Left cardiac atrium (tissue), 4 donors: ENCODE results near the gene GET3. TPM values are rescaled to one million over a fixed set of nuclear protein-coding genes. Genes with fewer than 3 reads are reported as not detected.

Experiments used
- ATAC-seq, 2 donors: fragments of 200-7000 bp; cut with Tn5 transposase; one replicate each; pipeline ENCODE4 v1.9.1; 2020; ENCODE audit warnings: mild to moderate bottlenecking in 2 of 2, moderate library complexity in 2 of 2
- DNase-seq: peaks from one replicate; pipeline ENCODE4 v3.0.0-alpha.2; 2020
- intact Hi-C, 2 donors: fragments of 100-400 bp; cut with DNase I; formaldehyde crosslinking; loops; one replicate each; pipeline versions ENCODE4 v1.14.1 to v1.15.1; 2022 to 2023
- total RNA-seq, 2 donors: library from RNA; stranded (reverse); fragmentation: NEBNext Ultra II Directional; extraction: Animal tissue kit (Norgen Biotek cat#: 25700); gene quantifications; one replicate each; pipeline ENCODE4 v1.2.1, GENCODE V29; 2021
- donor health status: DM: no; HTN: yes; CAD: no.
- donor health status: DM: no; HTN: yes; CAD: no; lungs with severe emphysema.
- donor health status: DM: yes; HTN: yes; CAD: no.
- donor health status: Dilated cardiomyopathy.

GET3 gene
- total RNA-seq, 2 donors from 2014 or later, result 51.2 to 52.5 TPM

DNA sequence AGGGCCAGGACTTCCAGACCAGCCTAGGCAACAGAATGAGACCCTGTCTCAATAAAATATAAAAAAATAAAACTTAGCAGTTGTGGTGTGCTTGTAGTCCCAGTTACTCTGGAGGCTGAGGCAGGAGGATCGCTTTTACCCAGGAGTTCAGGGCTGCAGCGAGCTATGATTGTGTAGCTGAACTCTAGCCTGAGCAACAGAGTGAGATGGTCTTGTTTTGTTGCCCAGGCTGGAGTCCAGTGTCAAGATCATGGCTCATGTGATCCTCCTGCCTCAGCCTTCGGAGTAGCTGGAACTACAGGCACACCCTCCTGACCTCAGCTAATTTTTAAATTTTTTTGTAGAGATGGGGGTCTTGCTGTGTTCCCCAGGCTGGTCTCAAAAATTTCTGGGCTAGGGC lies 49.7 kb downstream of the GET3 start:
- ATAC-seq (no peak), DNase-seq (no peak)
- intact Hi-C loops, result no loop called here

DNA sequence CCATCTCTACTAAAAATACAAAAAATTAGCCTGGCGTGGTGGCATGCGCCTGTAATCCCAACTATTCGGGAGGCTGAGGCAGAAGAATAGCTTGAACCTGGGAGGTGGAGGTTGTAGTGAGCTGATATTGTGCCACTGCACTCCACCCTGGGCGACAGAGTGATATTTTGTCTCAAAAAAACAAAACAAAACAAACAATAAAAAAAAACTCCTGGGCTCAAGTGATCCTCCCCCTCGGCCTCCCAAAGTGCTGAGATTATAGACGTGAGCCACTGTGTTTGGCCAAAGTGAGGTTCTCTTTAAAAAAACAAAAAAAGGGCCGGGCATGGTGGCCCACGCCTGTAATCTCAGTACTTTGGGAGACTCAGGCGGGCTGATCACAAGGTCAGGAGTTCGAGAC lies 50.2 kb downstream of the GET3 start:
- intact Hi-C loops, result no loop called here
- no peak for DNase-seq
- ATAC-seq, result no peak

GRCh38 chr19:12788042-12788681 lies 50.9 kb downstream of the GET3 start:
- ATAC-seq (no peak), DNase-seq (no peak)
- intact Hi-C loops, result no loop called here

DNA sequence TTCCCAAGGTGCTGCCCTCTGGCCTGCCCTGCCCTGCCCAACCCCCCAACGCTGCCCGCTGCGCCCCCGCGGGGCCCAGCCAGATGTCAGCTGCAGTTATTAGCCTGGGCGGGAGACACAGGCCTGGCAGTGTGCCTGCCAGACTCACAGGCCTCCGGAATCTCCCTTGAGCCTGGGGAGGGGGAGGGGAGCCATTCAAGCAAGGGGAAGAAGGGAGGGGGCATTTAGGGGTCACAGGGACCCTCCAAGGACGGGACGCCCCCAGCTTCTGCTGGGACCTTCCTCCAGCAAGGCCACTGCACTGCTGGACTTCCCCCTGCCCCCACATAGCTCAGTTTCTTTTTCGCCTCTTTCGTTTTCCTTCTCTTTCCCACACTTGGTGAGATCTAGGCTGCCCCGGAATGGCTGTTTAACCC lies 51.4 kb downstream of the GET3 start:
- DNase-seq (peak; percentile 92), ATAC-seq (no peak)
- intact Hi-C loops, result no loop called here

- DNase-seq, result no peak
- intact Hi-C loops, result no loop called here
These were observed 52.0 kb downstream of the GET3 start for GRCh38 chr19:12789098-12789903.

GRCh38 chr19:12789904-12790619 lies 52.8 kb downstream of the GET3 start:
- intact Hi-C loops, result no loop called here

More at GRCh38 chr19:12789098-12789903, 52.0 kb downstream of the GET3 start:
- ATAC-seq, result no peak

GRCh38 chr19:12790628-12791344 lies 53.5 kb downstream of the GET3 start:
- ATAC-seq (no peak), DNase-seq (no peak)
- intact Hi-C loops, result no loop called here

More at GRCh38 chr19:12789904-12790619, 52.8 kb downstream of the GET3 start:
- DNase-seq (peak; percentile 98), ATAC-seq (peak; percentile 48 to 50)

DNA sequence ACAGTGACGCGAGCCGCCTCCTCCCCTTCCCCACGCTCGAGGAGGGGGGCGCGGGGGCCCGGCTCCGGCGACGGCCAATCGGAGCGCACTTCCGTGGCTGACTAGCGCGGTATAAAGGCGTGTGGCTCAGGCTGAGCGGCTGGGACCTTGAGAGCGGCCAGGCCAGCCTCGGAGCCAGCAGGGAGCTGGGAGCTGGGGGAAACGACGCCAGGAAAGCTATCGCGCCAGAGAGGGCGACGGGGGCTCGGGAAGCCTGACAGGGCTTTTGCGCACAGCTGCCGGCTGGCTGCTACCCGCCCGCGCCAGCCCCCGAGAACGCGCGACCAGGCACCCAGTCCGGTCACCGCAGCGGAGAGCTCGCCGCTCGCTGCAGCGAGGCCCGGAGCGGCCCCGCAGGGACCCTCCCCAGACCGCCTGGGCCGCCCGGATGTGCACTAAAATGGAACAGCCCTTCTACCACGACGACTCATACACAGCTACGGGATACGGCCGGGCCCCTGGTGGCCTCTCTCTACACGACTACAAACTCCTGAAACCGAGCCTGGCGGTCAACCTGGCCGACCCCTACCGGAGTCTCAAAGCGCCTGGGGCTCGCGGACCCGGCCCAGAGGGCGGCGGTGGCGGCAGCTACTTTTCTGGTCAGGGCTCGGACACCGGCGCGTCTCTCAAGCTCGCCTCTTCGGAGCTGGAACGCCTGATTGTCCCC lies 54.2 kb downstream of the GET3 start, which contains the start of gene JUNB:
Gene JUNB (plus strand): TSS at position 142 of the 706 bp plus-strand sequence. CDS start 286 bp downstream, at position 428.
- intact Hi-C loops, result loop anchor here in 1 of 2 donors (2.0 kb wide), 1 partner anchor 15 kb away; no protein-coding TSS in a partner anchor
- DNase-seq (peak; percentile 99), ATAC-seq (peak; percentile 65)

GRCh38 chr19:12792051-12792852 lies 55.0 kb downstream of the GET3 start:
- ATAC-seq, result no peak
- intact Hi-C loops, result loop anchor here in 1 of 2 donors (2.0 kb wide), 1 partner anchor 15 kb away; no protein-coding TSS in a partner anchor
- peak; percentile 78 for DNase-seq

- intact Hi-C loops, result loop anchor here in 1 of 2 donors (2.0 kb wide), 1 partner anchor 16 kb away; no protein-coding TSS in a partner anchor
- ATAC-seq (no peak), DNase-seq (no peak)
These were observed 55.6 kb downstream of the GET3 start for GRCh38 chr19:12792853-12793289.

GRCh38 chr19:12793290-12794195 lies 56.2 kb downstream of the GET3 start:
- DNase-seq, result peak; percentile 94
- peak; percentile 39 to 43 for ATAC-seq
- intact Hi-C loops, result loop anchor here in 1 of 2 donors (2.0 kb wide), 1 partner anchor 17 kb away; no protein-coding TSS in a partner anchor

DNA sequence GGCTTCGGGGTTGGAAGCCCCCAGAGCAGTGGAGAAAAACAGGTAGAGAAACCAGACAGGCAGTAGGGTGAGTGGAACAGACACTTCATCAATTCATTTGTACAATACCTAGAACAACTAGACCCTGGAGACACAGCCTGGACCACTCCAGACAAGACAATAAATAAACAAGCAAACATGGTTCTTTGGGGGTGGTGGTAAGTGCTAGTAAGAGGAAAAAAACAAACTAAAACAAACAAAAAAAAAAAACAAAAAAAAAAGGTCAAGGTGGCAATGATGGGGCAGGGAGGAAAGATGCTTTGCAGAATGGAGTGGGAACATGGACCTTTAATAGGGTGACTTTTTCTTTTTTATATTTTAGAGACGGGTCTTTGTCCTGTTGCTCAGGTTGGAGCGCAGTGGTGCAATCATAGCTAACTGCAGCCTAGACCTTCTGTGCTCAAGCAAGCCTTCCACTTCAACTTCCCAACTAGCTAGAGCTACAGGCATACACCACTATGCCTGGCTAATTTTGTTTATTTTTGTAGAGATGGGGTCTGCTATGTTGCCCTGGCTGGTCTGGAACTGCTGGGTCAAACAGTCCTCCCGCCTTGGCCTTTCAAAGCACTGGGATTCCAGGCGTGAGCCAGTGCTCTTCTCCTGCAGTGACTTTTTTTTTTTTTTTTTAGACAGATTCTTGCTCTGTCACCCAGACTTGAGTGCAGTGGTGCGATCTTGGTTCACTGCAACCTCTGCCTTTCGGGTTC lies 57.1 kb downstream of the GET3 start:
- intact Hi-C loops, result no loop called here
- ATAC-seq (no peak), DNase-seq (no peak)

- intact Hi-C loops, result no loop called here
- ATAC-seq (no peak), DNase-seq (no peak)
These were observed 57.7 kb downstream of the GET3 start for GRCh38 chr19:12794971-12795381.

- ATAC-seq (peak in 1 of 2 donors; percentile 4), DNase-seq (peak; percentile 83)
- intact Hi-C loops, result loop anchor here in 1 of 2 donors (1.0 kb wide), 1 partner anchor 19 kb away; no protein-coding TSS in a partner anchor
These were observed 59.1 kb downstream of the GET3 start for GRCh38 chr19:12796146-12797071.
